GM23248 (cell line): Measurements from ENCODE around the gene ALOX5.

Experiments used
- EZH2 ChIP-seq: fragments of 200-600 bp; sonication (generic); IDR thresholded peaks from 2 replicates; pipeline ENCODE4 v1.6.1; 2018; ENCODE audit warnings: antibody characterized with exemption, mild to moderate bottlenecking; ENCODE audit not compliant: insufficient read depth, poor library complexity, severe bottlenecking
- EZH2phosphoT487 ChIP-seq: fragments of 200-600 bp; sonication (generic); IDR thresholded peaks from 2 replicates; pipeline ENCODE4 v1.6.1; 2018; ENCODE audit warnings: antibody characterized with exemption, moderate library complexity, mild to moderate bottlenecking, low read depth; ENCODE audit not compliant: insufficient read depth

- TF ChIP-seq EZH2: no peak
- no peak for TF ChIP-seq EZH2phosphoT487
Observed at GRCh38 chr10:45404770-45405120, 30.7 kb downstream of the ALOX5 start.
